Breast epithelium (tissue), 3 donors: ENCODE measurements around the gene MAST3.

Source experiments
- POLR2A ChIP-seq: fragments of 450-650 bp; IDR thresholded peaks from one replicate; pipeline ENCODE4 v1.6.1; 2016; ENCODE audit warnings: antibody characterized with exemption, mild to moderate bottlenecking, moderate library complexity
- TF ChIP-seq, protein P1 (sequence below), 3 donors: fragments of 450-650 bp; IDR thresholded peaks; one replicate each; pipeline ENCODE4 v1.5.1; 2016 to 2017; ENCODE audit warnings: antibody characterized with exemption in 3 of 3, mild to moderate bottlenecking in 3 of 3, moderate library complexity in 3 of 3

DNA sequence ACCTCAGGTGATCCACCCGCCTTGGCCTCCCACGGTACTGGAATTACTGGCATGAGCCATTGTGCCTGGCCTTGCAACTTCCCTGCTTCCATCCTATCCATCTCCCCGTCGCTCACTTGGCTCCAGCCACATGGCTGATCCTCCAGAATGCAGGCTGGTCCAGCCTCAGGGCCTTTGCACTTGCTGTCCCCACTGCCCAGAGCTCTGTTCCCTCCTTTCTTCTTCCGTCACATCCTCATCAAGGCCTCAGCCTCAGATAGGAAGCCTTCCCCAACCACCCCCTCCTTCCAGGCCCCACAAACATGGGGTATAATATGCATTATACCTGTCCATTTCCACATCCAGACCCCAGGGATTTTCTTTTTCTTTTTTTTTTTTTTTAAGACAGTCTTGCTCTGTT lies 16.2 kb downstream of the MAST3 start:
- no peak for TF ChIP-seq POLR2A
- TF ChIP-seq, protein P1, sequence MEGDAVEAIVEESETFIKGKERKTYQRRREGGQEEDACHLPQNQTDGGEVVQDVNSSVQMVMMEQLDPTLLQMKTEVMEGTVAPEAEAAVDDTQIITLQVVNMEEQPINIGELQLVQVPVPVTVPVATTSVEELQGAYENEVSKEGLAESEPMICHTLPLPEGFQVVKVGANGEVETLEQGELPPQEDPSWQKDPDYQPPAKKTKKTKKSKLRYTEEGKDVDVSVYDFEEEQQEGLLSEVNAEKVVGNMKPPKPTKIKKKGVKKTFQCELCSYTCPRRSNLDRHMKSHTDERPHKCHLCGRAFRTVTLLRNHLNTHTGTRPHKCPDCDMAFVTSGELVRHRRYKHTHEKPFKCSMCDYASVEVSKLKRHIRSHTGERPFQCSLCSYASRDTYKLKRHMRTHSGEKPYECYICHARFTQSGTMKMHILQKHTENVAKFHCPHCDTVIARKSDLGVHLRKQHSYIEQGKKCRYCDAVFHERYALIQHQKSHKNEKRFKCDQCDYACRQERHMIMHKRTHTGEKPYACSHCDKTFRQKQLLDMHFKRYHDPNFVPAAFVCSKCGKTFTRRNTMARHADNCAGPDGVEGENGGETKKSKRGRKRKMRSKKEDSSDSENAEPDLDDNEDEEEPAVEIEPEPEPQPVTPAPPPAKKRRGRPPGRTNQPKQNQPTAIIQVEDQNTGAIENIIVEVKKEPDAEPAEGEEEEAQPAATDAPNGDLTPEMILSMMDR (IDR thresholded peaks at IDR 0.05), result no peak
